GM10266 (cell line): Measurements from ENCODE around the gene JMJD8.

Experiments
- DNase-seq: peaks from one replicate; pipeline ENCODE4 v3.0.0; 2012; ENCODE audit errors: extremely low spot score
- TF ChIP-seq, protein P1 (sequence below): IDR thresholded peaks from 2 replicates; pipeline ENCODE4 v1.5.1; 2012; ENCODE audit warnings: mild to moderate bottlenecking, low read depth; ENCODE audit not compliant: control insufficient read depth, insufficient read depth; ENCODE audit errors: missing control alignments

The JMJD8 gene

DNA sequence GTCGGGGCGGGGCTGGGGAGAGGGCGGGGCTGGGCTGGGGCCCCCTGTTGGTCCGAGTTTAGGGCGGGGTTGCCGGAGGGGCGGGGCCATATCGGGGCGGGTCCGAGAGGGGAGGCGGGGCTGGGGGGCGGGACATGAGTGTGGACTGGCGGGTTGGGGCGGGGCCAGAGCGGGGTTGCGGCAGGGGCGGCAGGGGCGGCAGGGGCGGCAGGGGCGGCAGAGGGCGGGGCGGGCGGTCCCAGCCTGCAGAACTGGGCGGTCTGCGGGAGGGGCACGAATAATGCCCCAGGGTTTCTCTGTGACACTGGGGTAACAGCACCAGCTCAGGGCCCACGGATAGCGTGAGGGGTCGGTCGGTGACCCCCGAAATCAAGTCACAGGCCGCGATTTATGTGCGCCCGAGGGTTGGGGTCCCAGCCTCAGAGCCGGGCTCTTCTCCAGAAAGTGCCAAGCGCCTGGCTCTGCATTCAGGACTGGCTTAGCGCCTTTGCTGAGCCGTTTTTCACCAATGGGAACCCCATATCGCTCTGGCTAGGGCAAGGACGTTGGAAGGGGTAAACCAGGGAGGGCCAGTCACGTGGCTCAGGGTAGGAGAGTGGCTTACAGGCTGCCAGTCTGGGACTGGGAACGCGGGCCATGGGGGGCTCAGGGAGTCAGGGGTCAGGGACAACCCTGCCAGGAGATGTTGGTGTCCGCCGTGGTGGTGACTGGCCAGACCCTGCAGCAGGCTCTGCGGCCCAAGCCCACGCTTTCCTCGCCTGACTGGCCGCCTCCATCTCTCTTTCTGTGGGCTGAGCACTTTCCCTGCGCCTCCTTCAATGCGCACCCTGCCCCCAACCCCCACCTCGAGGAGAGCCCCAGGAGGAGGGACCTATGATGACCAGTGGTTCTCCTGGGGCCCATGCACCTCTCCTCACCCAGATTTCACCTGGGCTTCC, 46.8 kb downstream of the JMJD8 start:
- TF ChIP-seq, protein P1, sequence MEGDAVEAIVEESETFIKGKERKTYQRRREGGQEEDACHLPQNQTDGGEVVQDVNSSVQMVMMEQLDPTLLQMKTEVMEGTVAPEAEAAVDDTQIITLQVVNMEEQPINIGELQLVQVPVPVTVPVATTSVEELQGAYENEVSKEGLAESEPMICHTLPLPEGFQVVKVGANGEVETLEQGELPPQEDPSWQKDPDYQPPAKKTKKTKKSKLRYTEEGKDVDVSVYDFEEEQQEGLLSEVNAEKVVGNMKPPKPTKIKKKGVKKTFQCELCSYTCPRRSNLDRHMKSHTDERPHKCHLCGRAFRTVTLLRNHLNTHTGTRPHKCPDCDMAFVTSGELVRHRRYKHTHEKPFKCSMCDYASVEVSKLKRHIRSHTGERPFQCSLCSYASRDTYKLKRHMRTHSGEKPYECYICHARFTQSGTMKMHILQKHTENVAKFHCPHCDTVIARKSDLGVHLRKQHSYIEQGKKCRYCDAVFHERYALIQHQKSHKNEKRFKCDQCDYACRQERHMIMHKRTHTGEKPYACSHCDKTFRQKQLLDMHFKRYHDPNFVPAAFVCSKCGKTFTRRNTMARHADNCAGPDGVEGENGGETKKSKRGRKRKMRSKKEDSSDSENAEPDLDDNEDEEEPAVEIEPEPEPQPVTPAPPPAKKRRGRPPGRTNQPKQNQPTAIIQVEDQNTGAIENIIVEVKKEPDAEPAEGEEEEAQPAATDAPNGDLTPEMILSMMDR = no peak
- DNase-seq = peak; percentile 100

DNA sequence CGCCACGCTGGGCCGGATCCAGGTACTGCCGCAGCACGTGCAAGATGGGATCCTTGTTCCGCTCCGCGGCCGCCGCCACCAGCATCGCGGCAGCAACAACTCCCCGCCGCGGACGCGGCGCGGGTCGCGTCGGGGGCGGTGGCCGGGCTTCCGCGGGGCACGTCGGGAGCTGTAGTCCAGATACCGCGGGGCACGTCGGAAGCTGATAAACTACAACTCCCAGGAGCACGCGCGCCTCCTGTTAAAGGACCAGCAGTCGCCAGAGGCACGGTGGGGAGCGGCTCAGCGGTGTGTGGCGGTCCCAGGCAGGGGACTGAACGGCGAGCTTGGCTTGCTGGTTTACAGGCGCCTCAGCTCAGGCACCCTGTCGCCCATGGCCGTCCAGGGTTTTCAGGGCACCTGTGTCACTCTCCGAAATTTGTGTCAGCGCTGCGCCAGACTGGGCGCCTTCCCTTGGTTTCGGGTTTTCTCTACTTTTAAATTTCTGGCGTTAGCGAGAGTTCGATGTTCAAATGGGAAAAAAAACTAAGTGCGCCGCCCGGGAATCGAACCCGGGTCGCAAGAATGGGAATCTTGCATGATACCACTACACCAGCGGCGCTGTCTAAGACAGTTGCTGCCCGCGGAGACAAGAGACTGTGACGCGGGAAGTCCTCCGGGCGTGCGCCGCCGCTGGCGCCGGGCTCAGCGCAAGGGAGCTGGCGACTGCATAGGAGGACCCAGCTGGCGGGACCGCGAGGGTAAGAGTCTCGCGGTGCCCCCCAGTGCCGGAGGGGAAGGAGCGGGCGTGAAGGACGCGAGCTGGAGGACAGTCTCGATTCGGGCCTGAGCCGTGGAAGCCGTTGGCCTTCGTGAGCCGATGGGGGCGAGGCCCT, 47.7 kb downstream of the JMJD8 start, which contains the start of gene METTL26:
METTL26 (minus strand) TSS at position 100 of the 875 bp plus-strand sequence; CDS start at position 85, 15 bp downstream.
- peak; percentile 99 for DNase-seq
- TF ChIP-seq, protein P1 = no peak

DNA sequence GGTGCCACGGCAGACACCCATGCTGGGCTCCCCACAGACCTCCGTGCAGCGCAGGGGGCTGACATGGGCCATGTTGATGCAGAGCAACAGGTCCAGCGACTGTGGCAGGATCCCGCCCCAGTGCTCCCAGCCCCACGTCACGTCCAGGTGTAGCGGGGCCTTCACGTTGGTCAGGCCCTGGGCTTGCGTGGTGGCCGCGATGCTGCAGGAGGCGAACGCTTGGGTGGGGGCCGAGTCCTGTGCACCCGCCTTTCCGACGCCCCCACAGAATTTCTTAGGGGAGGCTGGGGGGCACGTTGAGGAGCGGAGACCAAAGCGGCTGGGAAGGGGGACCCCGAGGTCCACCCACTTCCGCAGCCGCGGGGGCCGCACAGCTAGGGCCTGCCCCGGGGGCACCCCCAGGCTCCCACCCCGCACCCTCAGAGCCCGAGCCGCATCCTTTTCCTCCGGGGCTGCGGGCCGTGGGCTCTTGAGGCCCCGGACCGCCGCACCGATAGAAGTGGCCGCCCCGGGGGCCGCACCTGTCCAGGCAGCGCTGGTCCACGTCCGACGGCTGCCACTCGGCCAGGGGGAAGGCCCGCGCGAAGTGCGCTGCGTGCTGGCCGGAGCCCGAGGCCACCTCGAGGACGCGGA, 48.4 kb downstream of the JMJD8 start:
- peak; percentile 59 for DNase-seq
- TF ChIP-seq, protein P1 = no peak

DNA sequence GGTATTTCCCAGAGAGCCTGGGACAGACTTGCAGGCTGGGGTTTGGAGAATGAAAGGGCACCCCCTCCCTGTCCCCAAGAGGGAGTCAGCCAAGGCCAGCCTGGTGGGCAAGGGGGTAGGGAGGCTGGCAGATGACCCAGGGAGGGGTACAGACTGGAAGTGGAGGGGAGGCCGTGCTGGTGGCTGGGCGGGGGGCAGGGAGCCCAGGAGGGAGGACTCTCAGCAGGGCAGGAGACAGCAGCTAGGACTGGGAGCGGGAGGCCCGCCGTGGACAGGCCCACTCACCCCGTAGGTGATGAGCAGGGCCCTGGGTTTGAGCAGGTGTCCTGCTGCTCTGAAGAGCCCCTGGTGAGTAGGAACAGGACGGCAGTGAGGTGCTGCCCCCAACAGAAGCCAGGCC, 49.1 kb downstream of the JMJD8 start:
- DNase-seq = no peak

DNA sequence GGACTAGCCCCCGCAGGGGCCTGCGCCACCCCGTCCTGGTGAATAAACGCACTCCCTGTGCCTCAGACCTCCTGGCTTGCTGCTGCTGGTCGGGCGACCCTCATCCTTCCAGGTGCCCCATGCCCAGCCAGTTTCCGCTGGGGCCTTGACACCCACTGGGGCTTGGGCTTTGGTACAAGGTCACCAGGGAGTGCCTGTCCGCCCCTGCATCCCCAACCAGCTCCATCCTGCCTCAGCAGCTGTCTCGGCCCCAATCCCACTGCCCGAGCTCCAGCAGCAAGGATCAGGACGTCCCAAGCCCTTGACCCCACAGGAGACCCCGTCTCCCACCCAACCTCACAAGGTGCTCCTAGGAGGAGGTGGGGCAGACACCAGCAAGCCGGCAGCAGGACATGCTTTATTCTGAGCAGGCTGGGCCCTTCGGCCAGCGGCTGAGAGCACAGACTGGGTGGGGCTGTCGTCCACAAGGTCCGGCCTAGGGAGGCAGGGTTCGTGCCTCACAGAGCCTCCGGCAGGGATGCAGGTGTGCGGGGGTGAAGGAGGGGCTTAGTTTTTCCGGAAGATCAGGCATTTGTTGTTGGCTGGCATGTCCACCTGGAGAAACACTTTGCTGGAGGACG, 50.0 kb downstream of the JMJD8 start:
- TF ChIP-seq, protein P1 = no peak
- DNase-seq = no peak

More for the DNA sequence above, 49.1 kb downstream of the JMJD8 start:
- TF ChIP-seq, protein P1 = no peak

DNA sequence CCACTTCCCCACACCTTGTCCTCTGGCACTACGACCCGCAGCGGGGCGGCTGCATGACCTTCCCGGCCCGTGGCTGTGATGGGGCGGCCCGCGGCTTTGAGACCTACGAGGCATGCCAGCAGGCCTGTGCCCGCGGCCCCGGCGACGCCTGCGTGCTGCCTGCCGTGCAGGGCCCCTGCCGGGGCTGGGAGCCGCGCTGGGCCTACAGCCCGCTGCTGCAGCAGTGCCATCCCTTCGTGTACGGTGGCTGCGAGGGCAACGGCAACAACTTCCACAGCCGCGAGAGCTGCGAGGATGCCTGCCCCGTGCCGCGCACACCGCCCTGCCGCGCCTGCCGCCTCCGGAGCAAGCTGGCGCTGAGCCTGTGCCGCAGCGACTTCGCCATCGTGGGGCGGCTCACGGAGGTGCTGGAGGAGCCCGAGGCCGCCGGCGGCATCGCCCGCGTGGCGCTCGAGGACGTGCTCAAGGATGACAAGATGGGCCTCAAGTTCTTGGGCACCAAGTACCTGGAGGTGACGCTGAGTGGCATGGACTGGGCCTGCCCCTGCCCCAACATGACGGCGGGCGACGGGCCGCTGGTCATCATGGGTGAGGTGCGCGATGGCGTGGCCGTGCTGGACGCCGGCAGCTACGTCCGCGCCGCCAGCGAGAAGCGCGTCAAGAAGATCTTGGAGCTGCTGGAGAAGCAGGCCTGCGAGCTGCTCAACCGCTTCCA, 50.6 kb downstream of the JMJD8 start:
- TF ChIP-seq, protein P1 = no peak
- no peak for DNase-seq
